Stimulated activated CD4-positive, alpha-beta T cell treated with anti-CD3 and anti-CD28 coated beads, Interleukin-12 subunit alpha, Interleukin-12 subunit beta, amount 100 ng/mL, for 48 hours (primary cell): ENCODE measurements around the gene GPATCH4.
"Not testable (repeated sequence)": the region's sequence is repeated elsewhere in the genome, so short reads cannot be mapped to it uniquely, and the experiment has no call there.

Experiments used
- DNase-seq, 3 donors: peaks; one replicate each; pipeline ENCODE4 v3.0.0-alpha.2; 2020; ENCODE audit warnings: low read depth in 2 of 3, low spot score in 1 of 3

Gene GPATCH4

GRCh38 chr1:156627313-156627880, 26.1 kb upstream of the GPATCH4 start:
- DNase-seq = peak in 1 of 3 donors; percentile 30

GRCh38 chr1:156626079-156626438, 24.8 kb upstream of the GPATCH4 start:
- DNase-seq = no peak

GRCh38 chr1:156625436-156626078, 24.3 kb upstream of the GPATCH4 start:
- DNase-seq = peak in 2 of 3 donors; percentile 57 to 72

- DNase-seq = no peak
Measured at GRCh38 chr1:156624814-156625435, 23.6 kb upstream of the GPATCH4 start.

GRCh38 chr1:156623946-156624813, 22.9 kb upstream of the GPATCH4 start:
- DNase-seq = peak in 1 of 3 donors; percentile 39

GRCh38 chr1:156622581-156623297, 21.5 kb upstream of the GPATCH4 start:
- no peak for DNase-seq

GRCh38 chr1:156619582-156619955, 18.3 kb upstream of the GPATCH4 start:
- no peak for DNase-seq

GRCh38 chr1:156618853-156619581, 17.7 kb upstream of the GPATCH4 start, which contains the start of gene HAPLN2:
Gene HAPLN2, plus strand, starts transcription at chr1:156619415. Its CDS starts 4,076 bp downstream, at chr1:156623491.
- DNase-seq = no peak

GRCh38 chr1:156616463-156616862, 15.2 kb upstream of the GPATCH4 start:
- no peak for DNase-seq

- no peak for DNase-seq
Measured at GRCh38 chr1:156615946-156616345, 14.7 kb upstream of the GPATCH4 start.

GRCh38 chr1:156612666-156613065, 11.4 kb upstream of the GPATCH4 start:
- DNase-seq = no peak

GRCh38 chr1:156610072-156610471, 8.8 kb upstream of the GPATCH4 start:
- not testable (repeated sequence) for DNase-seq

- peak in 1 of 3 donors; percentile 61 for DNase-seq
Measured at GRCh38 chr1:156608981-156609380, 7.7 kb upstream of the GPATCH4 start.

GRCh38 chr1:156608036-156608674, 6.9 kb upstream of the GPATCH4 start:
- peak in 1 of 3 donors; percentile 66 for DNase-seq

GRCh38 chr1:156607344-156607743, 6.1 kb upstream of the GPATCH4 start:
- DNase-seq = not testable (repeated sequence)

GRCh38 chr1:156602557-156602993, 1.3 kb upstream of the GPATCH4 start:
- no peak for DNase-seq

GRCh38 chr1:156601892-156602291, 613 bp upstream of the GPATCH4 start:
- DNase-seq = no peak

- DNase-seq = no peak
Measured at GRCh38 chr1:156600733-156601121, 552 bp downstream of the GPATCH4 start.

GRCh38 chr1:156599811-156600210, 1.5 kb downstream of the GPATCH4 start:
- DNase-seq = no peak
